SJSA1 (cell line): ENCODE data around the gene MAD1L1. TPM values are rescaled to one million over a fixed set of nuclear protein-coding genes. Genes with fewer than 3 reads are reported as not detected.

Experiments
- DNase-seq, 2 experiments: peaks; one replicate each; pipeline ENCODE4 v3.0.0-alpha.2; 2015 to 2020; ENCODE audit warnings: low spot score in 2 of 2, low read depth in 1 of 2
- H3K27ac ChIP-seq: fragments of 250-450 bp; sonication (Bioruptor Pico); 2 replicates; pipeline ENCODE4 v1.5.1; 2020; ENCODE audit warnings: mild to moderate bottlenecking, moderate library complexity
- H3K27me3 ChIP-seq: fragments of 250-450 bp; sonication (Bioruptor Pico); replicated peaks from 2 replicates; pipeline ENCODE4 v1.5.1; 2020; ENCODE audit warnings: mild to moderate bottlenecking, moderate library complexity
- H3K36me3 ChIP-seq: fragments of 250-450 bp; sonication (Bioruptor Pico); 2 replicates; pipeline ENCODE4 v1.5.1; 2020; ENCODE audit warnings: mild to moderate bottlenecking
- H3K4me1 ChIP-seq: fragments of 250-450 bp; sonication (Bioruptor Pico); replicated peaks from 2 replicates; pipeline ENCODE4 v1.6.1; 2021; ENCODE audit warnings: mild to moderate bottlenecking
- H3K4me3 ChIP-seq: fragments of 250-450 bp; sonication (Bioruptor Pico); 2 replicates; pipeline ENCODE4 v1.5.1; 2020; ENCODE audit warnings: mild to moderate bottlenecking
- H3K9me3 ChIP-seq: fragments of 250-450 bp; sonication (Bioruptor Pico); replicated peaks from 2 replicates; pipeline ENCODE4 v1.5.1; 2020; ENCODE audit warnings: mild to moderate bottlenecking
- total RNA-seq: library from RNA; depleted of rRNA; stranded (reverse); fragments of >200 nt; shearing (Covaris generic); gene quantifications from 2 replicates; pipeline ENCODE4 v1.2.3, GENCODE V29; 2014

Gene MAD1L1
- total RNA-seq, 1 experiment from 2014 or later, result 44.0 TPM

- Histone ChIP-seq H3K4me1 (peaks cover 43% of the 10 kb centered on the region), H3K4me3 (no peak overlapping the region), H3K27me3 (no peaks in the 10 kb centered on the region), H3K27ac (no peak overlapping the region), H3K9me3 (no peaks in the 10 kb centered on the region), H3K36me3 (no peaks in the 10 kb centered on the region)
- DNase-seq, result peak in 1 of 2 experiments; percentile 13
These were observed 420.0 kb downstream of the MAD1L1 start for GRCh38 chr7:1812509-1813393.

- peak in 1 of 2 experiments; percentile 7 for DNase-seq
- no peak overlapping the region for H3K27ac ChIP-seq
These were observed 420.8 kb downstream of the MAD1L1 start for GRCh38 chr7:1811850-1812508.

GRCh38 chr7:1810961-1811849 lies 421.5 kb downstream of the MAD1L1 start:
- Histone ChIP-seq H3K4me3 (no peak overlapping the region), H3K4me1 (peaks cover 43% of the 10 kb centered on the region), H3K36me3 (no peaks in the 10 kb centered on the region), H3K27ac (peak overlapping the region; percentile 14; the same call in 1 of the 2 replicates), H3K9me3 (no peaks in the 10 kb centered on the region), H3K27me3 (no peaks in the 10 kb centered on the region)
- peak; percentile 85 to 88 for DNase-seq

More at GRCh38 chr7:1811850-1812508, 420.8 kb downstream of the MAD1L1 start:
- peaks cover 43% of the 10 kb centered on the region for H3K4me1 ChIP-seq
- no peak overlapping the region for H3K4me3 ChIP-seq
- H3K27me3 ChIP-seq, result no peaks in the 10 kb centered on the region
- H3K36me3 ChIP-seq, result no peaks in the 10 kb centered on the region
- H3K9me3 ChIP-seq, result no peaks in the 10 kb centered on the region

GRCh38 chr7:1810521-1810920 lies 422.2 kb downstream of the MAD1L1 start:
- Histone ChIP-seq H3K27me3 (no peaks in the 10 kb centered on the region), H3K27ac (peak overlapping the region; percentile 14; the same call in 1 of the 2 replicates), H3K36me3 (no peaks in the 10 kb centered on the region), H3K9me3 (no peaks in the 10 kb centered on the region), H3K4me3 (peak overlapping the region; percentile 5; the same call in 1 of the 2 replicates), H3K4me1 (peaks cover 43% of the 10 kb centered on the region)
- DNase-seq, result peak in 1 of 2 experiments; percentile 42

GRCh38 chr7:1809601-1810258 lies 423.0 kb downstream of the MAD1L1 start:
- Histone ChIP-seq H3K4me1 (peaks cover 43% of the 10 kb centered on the region), H3K27me3 (no peaks in the 10 kb centered on the region), H3K27ac (no peak overlapping the region), H3K9me3 (no peaks in the 10 kb centered on the region), H3K36me3 (no peaks in the 10 kb centered on the region), H3K4me3 (no peak overlapping the region)
- peak in 1 of 2 experiments; percentile 40 for DNase-seq

GRCh38 chr7:1809070-1809469 lies 423.7 kb downstream of the MAD1L1 start:
- no peaks in the 10 kb centered on the region for H3K9me3 ChIP-seq
- no peaks in the 10 kb centered on the region for H3K36me3 ChIP-seq
- H3K27me3 ChIP-seq, result no peaks in the 10 kb centered on the region
- no peak overlapping the region for H3K4me3 ChIP-seq
- no peak overlapping the region for H3K27ac ChIP-seq
- H3K4me1 ChIP-seq, result peaks cover 37% of the 10 kb centered on the region
- no peak for DNase-seq

GRCh38 chr7:1807821-1808600 lies 424.7 kb downstream of the MAD1L1 start:
- H3K36me3 ChIP-seq, result no peaks in the 10 kb centered on the region
- peaks cover 27% of the 10 kb centered on the region for H3K4me1 ChIP-seq
- DNase-seq, result peak in 1 of 2 experiments; percentile 34
- H3K27ac ChIP-seq, result no peak overlapping the region
- H3K27me3 ChIP-seq, result no peaks in the 10 kb centered on the region
- no peak overlapping the region for H3K4me3 ChIP-seq
- no peaks in the 10 kb centered on the region for H3K9me3 ChIP-seq

GRCh38 chr7:1806354-1806753 lies 426.4 kb downstream of the MAD1L1 start:
- Histone ChIP-seq H3K36me3 (no peaks in the 10 kb centered on the region), H3K4me1 (peaks cover 14% of the 10 kb centered on the region), H3K9me3 (no peaks in the 10 kb centered on the region), H3K27ac (no peak overlapping the region), H3K27me3 (no peaks in the 10 kb centered on the region), H3K4me3 (no peak overlapping the region)
- peak in 1 of 2 experiments; percentile 21 for DNase-seq

GRCh38 chr7:1804310-1804709 lies 428.4 kb downstream of the MAD1L1 start:
- Histone ChIP-seq H3K4me3 (no peak overlapping the region), H3K4me1 (no peaks in the 10 kb centered on the region), H3K27ac (no peak overlapping the region), H3K36me3 (no peaks in the 10 kb centered on the region), H3K27me3 (no peaks in the 10 kb centered on the region), H3K9me3 (no peaks in the 10 kb centered on the region)
- DNase-seq, result no peak

GRCh38 chr7:1802899-1803298 lies 429.8 kb downstream of the MAD1L1 start:
- Histone ChIP-seq H3K4me3 (no peak overlapping the region), H3K36me3 (no peaks in the 10 kb centered on the region), H3K4me1 (no peaks in the 10 kb centered on the region), H3K27me3 (no peaks in the 10 kb centered on the region), H3K9me3 (no peaks in the 10 kb centered on the region), H3K27ac (no peak overlapping the region)
- peak in 1 of 2 experiments; percentile 34 for DNase-seq

- Histone ChIP-seq H3K9me3 (no peaks in the 10 kb centered on the region), H3K4me1 (no peaks in the 10 kb centered on the region), H3K27me3 (0 out of 2 replicates have a peak, but pooled peaks cover 2% of the 10 kb centered on the region), H3K4me3 (no peak overlapping the region), H3K27ac (no peak overlapping the region), H3K36me3 (no peaks in the 10 kb centered on the region)
- peak in 1 of 2 experiments; percentile 18 for DNase-seq
These were observed 431.8 kb downstream of the MAD1L1 start for GRCh38 chr7:1800902-1801301.

GRCh38 chr7:1798191-1798590 lies 434.6 kb downstream of the MAD1L1 start:
- peaks cover 6% of the 10 kb centered on the region; the same call in 1 of the 2 replicates for H3K9me3 ChIP-seq
- H3K27ac ChIP-seq, result no peak overlapping the region
- H3K27me3 ChIP-seq, result peaks cover 2% of the 10 kb centered on the region; the same call in 1 of the 2 replicates
- DNase-seq, result no peak
- H3K36me3 ChIP-seq, result no peaks in the 10 kb centered on the region
- H3K4me1 ChIP-seq, result no peaks in the 10 kb centered on the region
- no peak overlapping the region for H3K4me3 ChIP-seq
